HCT116 (cell line): ENCODE measurements around the gene RNU6-9. TPM values are rescaled to one million over a fixed set of nuclear protein-coding genes. Genes with fewer than 3 reads are reported as not detected.

Experiments used
- ATAC-seq: fragments of 200-7000 bp; cut with Tn5 transposase; 2 replicates; pipeline ENCODE4 v1.9.1; 2020; ENCODE audit warnings: mild to moderate bottlenecking, moderate library complexity
- BruUV-seq: library from RNA; stranded (reverse); fragments of 400-500 nt; replicated peaks from 2 replicates; lab custom pipeline; 2021; lab: Mats Ljungman, UMichigan
- CTCF ChIA-PET: fragments of 300-600 bp; sonication (Branson Sonifier 250); formaldehyde crosslinking; loops from one replicate; lab custom pipeline; 2021; ENCODE audit warnings: antibody characterized with exemption; lab: Charles Lee
- POLR2A ChIA-PET: fragments of 300-600, 350-600 bp; sonication (Branson Sonifier 250); formaldehyde crosslinking; loops from one replicate; lab custom pipeline; 2021; ENCODE audit warnings: antibody characterized with exemption; lab: Charles Lee
- RAD21 ChIA-PET, 2 experiments: fragments of 300-600 bp; sonication (Branson Sonifier 250); formaldehyde crosslinking; loops; one replicate each; lab custom pipeline; 2023; ENCODE audit warnings: low total read pairs in 2 of 2; ENCODE audit not compliant: uncharacterized antibody in 2 of 2, unreplicated experiment in 2 of 2, low non-redundant PET in 1 of 2; lab: Charles Lee
- DNase-seq: peaks from one replicate; pipeline ENCODE4 v3.0.0-alpha.2; 2010; ENCODE audit warnings: low read depth, low spot score
- H2AFZ ChIP-seq: fragments of 200-600 bp; shearing (Covaris generic), sonication (generic); 2 replicates; pipeline ENCODE4 v1.6.1; 2017; ENCODE audit warnings: low read depth, mixed run types, mixed read lengths, antibody characterized with exemption, low read length; ENCODE audit not compliant: poor library complexity, severe bottlenecking
- H3K27ac ChIP-seq: 2 replicates; pipeline ENCODE4 v1.5.1; 2012; ENCODE audit warnings: low read depth, low read length
- H3K27me3 ChIP-seq: fragments of 200-600 bp; sonication (generic); 2 replicates; pipeline ENCODE4 v1.6.1; 2016; ENCODE audit warnings: mixed run types, low read length, mixed read lengths; ENCODE audit not compliant: insufficient read depth
- H3K36me3 ChIP-seq, 2 experiments: fragments of 200-500 bp in 1 of 2; fragments of 200-600 bp in 1 of 2; sonication (Bioruptor generic) in 1 of 2; sonication (generic) in 1 of 2; 2 replicates each; pipeline versions ENCODE4 v1.5.1 to v1.6.1; 2014 to 2016; ENCODE audit warnings: low read length in 2 of 2, inconsistent platforms in 1 of 2, mixed read lengths in 1 of 2, mixed run types in 1 of 2; ENCODE audit not compliant: insufficient read depth in 2 of 2, control insufficient read depth in 1 of 2
- H3K4me1 ChIP-seq, 2 experiments: fragments of 200-600 bp in 1 of 2; sonication (generic) in 1 of 2; 2 replicates each; pipeline versions ENCODE4 v1.5.1 to v1.6.1; 2012 to 2017; ENCODE audit warnings: low read length in 2 of 2, inconsistent platforms in 1 of 2, mild to moderate bottlenecking in 1 of 2, mixed read lengths in 1 of 2, mixed run types in 1 of 2, moderate library complexity in 1 of 2; ENCODE audit not compliant: insufficient read depth in 2 of 2, control insufficient read depth in 1 of 2
- H3K4me2 ChIP-seq: fragments of 200-600 bp; sonication (generic); 2 replicates; pipeline ENCODE4 v1.6.1; 2017; ENCODE audit warnings: mixed run types, low read length, mixed read lengths
- H3K4me3 ChIP-seq, 2 experiments: fragments of 200-600 bp in 1 of 2; sonication (generic) in 1 of 2; replicated peaks in 1 of 2; 2 replicates each; pipeline ENCODE4 v1.5.1; 2011 to 2016; ENCODE audit warnings: low read length in 2 of 2, control low read depth in 1 of 2, low read depth in 1 of 2, mild to moderate bottlenecking in 1 of 2, mixed read lengths in 1 of 2, mixed run types in 1 of 2
- H3K79me2 ChIP-seq: fragments of 200-600 bp; sonication (generic); 2 replicates; pipeline ENCODE4 v1.6.1; 2017; ENCODE audit warnings: mild to moderate bottlenecking, mixed run types, low read length, moderate library complexity, mixed read lengths; ENCODE audit not compliant: insufficient read depth
- H3K9ac ChIP-seq: fragments of 200-600 bp; sonication (generic); 2 replicates; pipeline ENCODE4 v1.6.1; 2016; ENCODE audit warnings: low read length, mixed read lengths
- H3K9me2 ChIP-seq: fragments of 200-600 bp; sonication (generic), shearing (Covaris generic); 2 replicates; pipeline ENCODE4 v1.6.1; 2017; ENCODE audit warnings: mixed run types, mild to moderate bottlenecking, moderate library complexity; ENCODE audit not compliant: insufficient read depth
- H3K9me3 ChIP-seq, 2 experiments: fragments of 200-500 bp in 1 of 2; fragments of 200-600 bp in 1 of 2; sonication (Bioruptor generic) in 1 of 2; sonication (generic) in 1 of 2; 2 replicates each; pipeline ENCODE4 v1.6.1; 2014 to 2017; ENCODE audit warnings: low read length in 2 of 2, mixed read lengths in 2 of 2, inconsistent platforms in 1 of 2, low read depth in 1 of 2, mild to moderate bottlenecking in 1 of 2, mixed run types in 1 of 2, moderate library complexity in 1 of 2; ENCODE audit not compliant: control insufficient read depth in 1 of 2, insufficient read depth in 1 of 2
- H4K20me1 ChIP-seq: fragments of 200-600 bp; sonication (generic), shearing (Covaris generic); 2 replicates; pipeline ENCODE4 v1.6.1; 2017; ENCODE audit warnings: mixed run types, mild to moderate bottlenecking, moderate library complexity; ENCODE audit not compliant: insufficient read depth
- ATF3 ChIP-seq: IDR thresholded peaks from 2 replicates; pipeline ENCODE4 v1.6.1; 2012
- EGR1 ChIP-seq: IDR thresholded peaks from 2 replicates; pipeline ENCODE4 v1.6.1; 2012; ENCODE audit warnings: low read depth
- EZH2phosphoT487 ChIP-seq: fragments of 200-600 bp; IDR thresholded peaks from 2 replicates; pipeline ENCODE4 v1.6.1; 2018; ENCODE audit warnings: antibody characterized with exemption, borderline replicate concordance
- FOSL1 ChIP-seq: IDR thresholded peaks from 2 replicates; pipeline ENCODE4 v1.6.1; 2012; ENCODE audit warnings: low read depth
- JUND ChIP-seq: IDR thresholded peaks from 2 replicates; pipeline ENCODE4 v1.6.1; 2012
- MAX ChIP-seq: IDR thresholded peaks from 2 replicates; pipeline ENCODE4 v1.6.1; 2012
- POLR2A ChIP-seq: IDR thresholded peaks from 2 replicates; pipeline ENCODE4 v1.7.0; 2011; ENCODE audit warnings: borderline replicate concordance; ENCODE audit not compliant: insufficient read depth, insufficient read length; ENCODE audit errors: extremely low read depth
- POLR2AphosphoS5 ChIP-seq: IDR thresholded peaks from 2 replicates; pipeline ENCODE4 v1.6.1; 2011; ENCODE audit warnings: mild to moderate bottlenecking, low read depth, low read length, moderate library complexity
- RAD21 ChIP-seq: IDR thresholded peaks from 2 replicates; pipeline ENCODE4 v1.6.1; 2012; ENCODE audit warnings: low read depth, mild to moderate bottlenecking
- SIN3A ChIP-seq: IDR thresholded peaks from 2 replicates; pipeline ENCODE4 v1.6.1; 2012; ENCODE audit warnings: low read depth
- SRF ChIP-seq: IDR thresholded peaks from 2 replicates; pipeline ENCODE4 v1.6.1; 2012; ENCODE audit warnings: low read depth
- YY1 ChIP-seq: IDR thresholded peaks from 2 replicates; pipeline ENCODE4 v1.6.1; 2011; ENCODE audit warnings: low read length, low read depth, moderate library complexity, mild to moderate bottlenecking; ENCODE audit not compliant: insufficient replicate concordance; ENCODE audit errors: extremely low read depth
- ZFX ChIP-seq: fragments of 450-650 bp; IDR thresholded peaks from 2 replicates; pipeline ENCODE4 v1.6.1; 2017
- intact Hi-C: fragments of 100-400 bp; cut with micrococcal nuclease; formaldehyde crosslinking; loops from 2 replicates; pipeline ENCODE4 v1.10.0; 2022
- total RNA-seq: library from RNA; stranded (reverse); gene quantifications from one replicate; pipeline ENCODE4 v1.2.1, GENCODE V29; 2021; ENCODE audit not compliant: unreplicated experiment
- TF ChIP-seq, protein P1 (sequence below), 3 experiments: fragments of 200-600 bp in 1 of 3; sonication (generic) in 1 of 3; IDR thresholded peaks in 2 of 3; conservative IDR thresholded peaks in 1 of 3; 2 replicates each; pipeline ENCODE4 v1.5.1; 2012 to 2017; ENCODE audit warnings: low read depth in 2 of 3, low read length in 2 of 3, antibody characterized with exemption in 1 of 3, borderline replicate concordance in 1 of 3, control low read depth in 1 of 3, mild to moderate bottlenecking in 1 of 3, mixed read lengths in 1 of 3, mixed run types in 1 of 3, moderate library complexity in 1 of 3; ENCODE audit not compliant: insufficient read depth in 1 of 3
- TF ChIP-seq, protein P2 (sequence below): IDR thresholded peaks from 2 replicates; pipeline ENCODE4 v1.6.1; 2012; ENCODE audit warnings: low read depth

Gene RNU6-9
- total RNA-seq, 1 experiment from 2014 or later, result not detected

DNA sequence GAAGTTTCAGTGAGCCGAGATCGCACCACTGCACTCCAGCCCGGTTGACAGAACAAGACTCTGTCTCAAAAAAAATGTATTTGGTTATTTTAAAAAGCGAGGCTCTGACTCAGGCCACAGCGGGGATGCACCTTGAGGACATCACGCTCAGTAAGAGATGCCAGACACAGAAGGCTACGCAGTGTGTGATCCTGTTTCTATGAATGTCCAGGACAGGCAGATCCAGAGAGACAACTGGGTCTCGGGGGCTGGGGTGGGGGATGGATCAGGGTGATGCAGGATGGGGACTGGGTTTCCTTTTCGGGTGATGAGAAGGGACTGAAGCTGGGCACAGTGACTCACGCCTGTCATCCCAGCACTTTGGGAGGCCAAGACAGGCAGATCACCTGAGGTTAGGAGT, 5.7 kb upstream of the RNU6-9 start:
- intact Hi-C loops, result no loop called here
- POLR2A ChIA-PET, result no interaction called here
- no peak overlapping the region for H3K27ac ChIP-seq
- H3K27me3 ChIP-seq, result no peaks in the 10 kb centered on the region
- no peak overlapping the region for H2AFZ ChIP-seq
- no peak for DNase-seq
- no peaks in the 10 kb centered on the region for H3K9me2 ChIP-seq
- peaks cover 12% of the 10 kb centered on the region; the same call in 1 of the 2 replicates for H3K79me2 ChIP-seq
- no peaks in the 10 kb centered on the region for H4K20me1 ChIP-seq
- no peak for TF ChIP-seq JUND
- TF ChIP-seq YY1, result no peak
- TF ChIP-seq, protein P1, sequence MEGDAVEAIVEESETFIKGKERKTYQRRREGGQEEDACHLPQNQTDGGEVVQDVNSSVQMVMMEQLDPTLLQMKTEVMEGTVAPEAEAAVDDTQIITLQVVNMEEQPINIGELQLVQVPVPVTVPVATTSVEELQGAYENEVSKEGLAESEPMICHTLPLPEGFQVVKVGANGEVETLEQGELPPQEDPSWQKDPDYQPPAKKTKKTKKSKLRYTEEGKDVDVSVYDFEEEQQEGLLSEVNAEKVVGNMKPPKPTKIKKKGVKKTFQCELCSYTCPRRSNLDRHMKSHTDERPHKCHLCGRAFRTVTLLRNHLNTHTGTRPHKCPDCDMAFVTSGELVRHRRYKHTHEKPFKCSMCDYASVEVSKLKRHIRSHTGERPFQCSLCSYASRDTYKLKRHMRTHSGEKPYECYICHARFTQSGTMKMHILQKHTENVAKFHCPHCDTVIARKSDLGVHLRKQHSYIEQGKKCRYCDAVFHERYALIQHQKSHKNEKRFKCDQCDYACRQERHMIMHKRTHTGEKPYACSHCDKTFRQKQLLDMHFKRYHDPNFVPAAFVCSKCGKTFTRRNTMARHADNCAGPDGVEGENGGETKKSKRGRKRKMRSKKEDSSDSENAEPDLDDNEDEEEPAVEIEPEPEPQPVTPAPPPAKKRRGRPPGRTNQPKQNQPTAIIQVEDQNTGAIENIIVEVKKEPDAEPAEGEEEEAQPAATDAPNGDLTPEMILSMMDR (IDR thresholded peaks at IDR 0.05 in 2 of 3, conservative IDR thresholded peaks at IDR 0.05 in 1 of 3; ENCODE audit: borderline replicate concordance in 1 of 3, insufficient read depth in 1 of 3, low read depth in 2 of 3, low read length in 2 of 3), result no peak
- TF ChIP-seq RAD21, result no peak
- TF ChIP-seq, protein P2, sequence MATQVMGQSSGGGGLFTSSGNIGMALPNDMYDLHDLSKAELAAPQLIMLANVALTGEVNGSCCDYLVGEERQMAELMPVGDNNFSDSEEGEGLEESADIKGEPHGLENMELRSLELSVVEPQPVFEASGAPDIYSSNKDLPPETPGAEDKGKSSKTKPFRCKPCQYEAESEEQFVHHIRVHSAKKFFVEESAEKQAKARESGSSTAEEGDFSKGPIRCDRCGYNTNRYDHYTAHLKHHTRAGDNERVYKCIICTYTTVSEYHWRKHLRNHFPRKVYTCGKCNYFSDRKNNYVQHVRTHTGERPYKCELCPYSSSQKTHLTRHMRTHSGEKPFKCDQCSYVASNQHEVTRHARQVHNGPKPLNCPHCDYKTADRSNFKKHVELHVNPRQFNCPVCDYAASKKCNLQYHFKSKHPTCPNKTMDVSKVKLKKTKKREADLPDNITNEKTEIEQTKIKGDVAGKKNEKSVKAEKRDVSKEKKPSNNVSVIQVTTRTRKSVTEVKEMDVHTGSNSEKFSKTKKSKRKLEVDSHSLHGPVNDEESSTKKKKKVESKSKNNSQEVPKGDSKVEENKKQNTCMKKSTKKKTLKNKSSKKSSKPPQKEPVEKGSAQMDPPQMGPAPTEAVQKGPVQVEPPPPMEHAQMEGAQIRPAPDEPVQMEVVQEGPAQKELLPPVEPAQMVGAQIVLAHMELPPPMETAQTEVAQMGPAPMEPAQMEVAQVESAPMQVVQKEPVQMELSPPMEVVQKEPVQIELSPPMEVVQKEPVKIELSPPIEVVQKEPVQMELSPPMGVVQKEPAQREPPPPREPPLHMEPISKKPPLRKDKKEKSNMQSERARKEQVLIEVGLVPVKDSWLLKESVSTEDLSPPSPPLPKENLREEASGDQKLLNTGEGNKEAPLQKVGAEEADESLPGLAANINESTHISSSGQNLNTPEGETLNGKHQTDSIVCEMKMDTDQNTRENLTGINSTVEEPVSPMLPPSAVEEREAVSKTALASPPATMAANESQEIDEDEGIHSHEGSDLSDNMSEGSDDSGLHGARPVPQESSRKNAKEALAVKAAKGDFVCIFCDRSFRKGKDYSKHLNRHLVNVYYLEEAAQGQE, result no peak
- no peak for TF ChIP-seq FOSL1
- TF ChIP-seq SIN3A, result no peak
- no peak for TF ChIP-seq ATF3
- TF ChIP-seq POLR2A, result no peak
- TF ChIP-seq SRF, result no peak
- TF ChIP-seq POLR2AphosphoS5, result no peak
- TF ChIP-seq EGR1, result no peak
- TF ChIP-seq ZFX, result no peak
- no peak for TF ChIP-seq MAX
- no peak for TF ChIP-seq EZH2phosphoT487
- TF ChIP-seq, all 23 proteins: peak for 0
- RAD21 ChIA-PET, result no interaction called here
- H3K36me3 ChIP-seq, result peaks cover 9 to 21% of the 10 kb centered on the region in 2 experiments; a peak in 3 of 4 replicates
- no peak overlapping the region for H3K4me2 ChIP-seq
- H3K4me3 ChIP-seq, result no peak overlapping the region
- BruUV-seq, result no TSS peak
- ATAC-seq, result no peak
- CTCF ChIA-PET, result no interaction called here
- H3K9me3 ChIP-seq, result no peaks in the 10 kb centered on the region
- no peak overlapping the region for H3K9ac ChIP-seq
- peaks cover 20 to 26% of the 10 kb centered on the region in 2 experiments for H3K4me1 ChIP-seq
